Spinal cord (tissue), 10 donors: ENCODE results near the gene MDFIC2. TPM values are rescaled to one million over a fixed set of nuclear protein-coding genes. Genes with fewer than 3 reads are reported as not detected.

ENCODE experiments used
- DNase-seq, 6 donors: peaks; one replicate each; pipeline versions ENCODE4 v3.0.0 to v3.0.0-alpha.2; 2013 to 2015; ENCODE audit warnings: low spot score in 6 of 6, low read depth in 4 of 6
- H3K27ac ChIP-seq: one replicate; pipeline ENCODE4 v1.5.1; 2013; ENCODE audit warnings: low read depth, low read length, control low read depth
- H3K27me3 ChIP-seq: one replicate; pipeline ENCODE4 v1.6.1; 2013; ENCODE audit warnings: low read length; ENCODE audit not compliant: control insufficient read depth, insufficient read depth
- H3K36me3 ChIP-seq: one replicate; pipeline ENCODE4 v1.6.1; 2013; ENCODE audit warnings: low read length; ENCODE audit not compliant: control insufficient read depth, insufficient read depth
- H3K4me1 ChIP-seq: one replicate; pipeline ENCODE4 v1.6.1; 2013; ENCODE audit warnings: low read length; ENCODE audit not compliant: control insufficient read depth, insufficient read depth
- H3K4me3 ChIP-seq: one replicate; pipeline ENCODE4 v1.5.1; 2013; ENCODE audit warnings: low read depth, low read length, control low read depth
- H3K9me3 ChIP-seq: one replicate; pipeline ENCODE4 v1.6.1; 2013; ENCODE audit warnings: low read length; ENCODE audit not compliant: control insufficient read depth, insufficient read depth
- WGBS: methylation state at CpG from one replicate; pipeline ENCODE4 v1.1.5; 2013; ENCODE audit warnings: missing lambda C conversion rate; ENCODE audit not compliant: insufficient coverage; 5-methylcytosine and 5-hydroxymethylcytosine counted together
- polyA plus RNA-seq, 2 donors: library from polyadenylated mRNA; unstranded; fragments of 120-200 nt; gene quantifications; one replicate each; pipeline ENCODE4 v1.2.1, GENCODE V29; 2013; ENCODE audit not compliant: insufficient read length in 2 of 2
- total RNA-seq, 2 donors: library from RNA; depleted of rRNA in 1 of 2; stranded (reverse); fragments of 120-200 nt in 1 of 2; fragments of >200 nt in 1 of 2; gene quantifications; one replicate each; pipeline versions ENCODE4 v1.2.3 to v1.2.4, GENCODE V29; 2013 to 2014
- donor health status: healthy.

MDFIC2 gene
- total and polyA plus RNA-seq, 4 donors = not detected

DNA sequence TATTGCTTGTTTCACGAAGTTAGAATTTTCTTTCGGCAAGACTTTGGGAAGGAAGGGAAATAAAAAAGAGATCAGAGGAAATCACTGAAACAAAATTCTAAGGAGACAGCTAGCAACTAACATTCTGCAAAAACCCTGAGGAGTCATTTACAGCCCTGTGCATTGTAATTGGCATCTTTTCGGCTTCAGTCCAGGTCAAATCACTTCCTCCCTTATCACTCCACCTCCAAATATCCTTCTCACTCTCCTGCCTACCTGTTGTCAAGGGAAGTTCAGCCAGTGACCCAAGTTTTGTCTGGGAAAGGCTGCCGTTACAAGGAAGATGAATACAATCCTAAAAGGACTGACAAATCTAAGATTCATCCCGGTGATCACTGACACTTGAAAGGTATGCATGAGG is 39.6 kb downstream of the MDFIC2 start:
- Histone ChIP-seq H3K4me3 (no peak overlapping the region), H3K9me3 (no peaks in the 10 kb centered on the region), H3K27ac (no peak overlapping the region), H3K36me3 (no peaks in the 10 kb centered on the region), H3K27me3 (no peaks in the 10 kb centered on the region), H3K4me1 (no peaks in the 10 kb centered on the region)
- 89% methylated on average over 1 of the region's 5 CpGs for WGBS
- DNase-seq = no peak

DNA sequence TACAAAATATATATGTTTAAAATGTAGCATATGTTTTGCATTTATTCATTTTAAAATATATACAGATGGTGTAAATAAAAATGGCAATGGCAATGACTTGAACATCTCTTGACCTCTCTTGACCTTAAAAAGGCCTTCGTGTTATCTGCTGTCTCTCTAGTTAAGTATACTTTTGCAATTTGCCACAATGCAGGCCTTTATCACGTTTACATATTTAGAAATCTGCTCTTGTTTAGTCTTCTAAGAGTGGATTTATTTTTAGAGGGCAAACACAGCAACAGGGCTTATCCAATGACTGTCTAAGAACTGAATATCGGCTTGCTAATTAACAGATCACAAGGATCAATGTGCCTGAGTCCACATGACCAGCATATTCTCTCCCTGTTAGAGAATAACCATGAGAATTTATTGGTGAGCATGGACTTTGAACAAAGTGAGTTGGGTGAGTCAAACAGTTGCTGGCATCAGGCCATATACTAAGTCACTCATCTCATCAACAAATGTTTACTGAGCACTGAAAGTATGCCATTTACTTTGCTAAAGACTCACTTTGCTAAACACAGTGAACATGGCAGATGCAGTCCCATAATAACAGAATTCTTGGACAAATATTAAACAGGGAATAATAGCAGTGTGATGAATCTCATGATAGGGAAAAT is 48.2 kb downstream of the MDFIC2 start:
- WGBS = no CpG with 5 or more reads among the region's 3 CpGs
- DNase-seq = no peak
- Histone ChIP-seq H3K27ac (no peak overlapping the region), H3K36me3 (no peaks in the 10 kb centered on the region), H3K27me3 (no peaks in the 10 kb centered on the region), H3K4me1 (no peaks in the 10 kb centered on the region), H3K4me3 (no peak overlapping the region), H3K9me3 (no peaks in the 10 kb centered on the region)

DNA sequence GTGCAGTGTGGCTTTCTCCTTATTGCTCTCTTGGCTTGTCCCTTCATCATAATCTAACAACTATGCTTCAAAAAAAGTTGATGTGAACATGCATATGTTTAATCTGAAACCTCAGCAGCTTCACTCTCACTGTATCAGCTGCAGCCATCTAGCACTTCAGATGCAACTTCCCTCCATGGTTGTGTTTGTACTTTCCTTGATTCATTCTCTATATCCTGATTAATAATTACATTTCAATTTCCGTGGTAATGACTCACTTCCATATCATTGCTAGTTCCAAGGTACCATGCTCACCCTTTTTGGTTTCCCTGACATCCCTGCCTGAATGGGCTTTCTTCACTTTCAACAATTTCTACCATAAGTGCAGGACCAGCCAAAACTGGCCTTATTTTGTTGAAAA is 51.2 kb downstream of the MDFIC2 start:
- Histone ChIP-seq H3K9me3 (no peaks in the 10 kb centered on the region), H3K4me3 (no peak overlapping the region), H3K36me3 (no peaks in the 10 kb centered on the region), H3K27me3 (no peaks in the 10 kb centered on the region), H3K27ac (no peak overlapping the region), H3K4me1 (no peaks in the 10 kb centered on the region)
- 83% methylated on average over 1 of the region's 1 CpG for WGBS
- no peak for DNase-seq

DNA sequence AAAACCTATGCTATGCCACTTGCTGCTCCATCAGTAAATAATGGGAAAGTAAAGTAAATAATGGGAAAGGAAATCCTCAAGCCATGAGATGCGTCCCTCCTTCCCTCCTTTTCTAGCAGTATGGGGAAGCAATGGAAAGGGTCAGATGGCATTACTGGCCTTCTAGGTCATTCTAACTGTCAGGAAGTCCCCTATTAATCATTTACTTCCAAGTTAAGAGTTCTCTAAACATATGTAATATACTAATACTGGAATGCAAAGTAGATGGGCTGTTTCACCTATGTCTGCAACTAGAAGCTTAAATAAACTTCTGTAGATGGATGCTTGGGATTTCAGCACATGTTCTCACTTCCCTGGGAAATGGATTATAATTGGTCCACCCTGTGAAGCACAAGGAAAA is 55.9 kb downstream of the MDFIC2 start:
- H3K4me3 ChIP-seq = no peak overlapping the region
- no peaks in the 10 kb centered on the region for H3K9me3 ChIP-seq
- H3K4me1 ChIP-seq = no peaks in the 10 kb centered on the region
- no peak overlapping the region for H3K27ac ChIP-seq
- no CpG with 5 or more reads among the region's 1 CpG for WGBS
- H3K36me3 ChIP-seq = no peaks in the 10 kb centered on the region
- H3K27me3 ChIP-seq = no peaks in the 10 kb centered on the region
- DNase-seq = no peak

DNA sequence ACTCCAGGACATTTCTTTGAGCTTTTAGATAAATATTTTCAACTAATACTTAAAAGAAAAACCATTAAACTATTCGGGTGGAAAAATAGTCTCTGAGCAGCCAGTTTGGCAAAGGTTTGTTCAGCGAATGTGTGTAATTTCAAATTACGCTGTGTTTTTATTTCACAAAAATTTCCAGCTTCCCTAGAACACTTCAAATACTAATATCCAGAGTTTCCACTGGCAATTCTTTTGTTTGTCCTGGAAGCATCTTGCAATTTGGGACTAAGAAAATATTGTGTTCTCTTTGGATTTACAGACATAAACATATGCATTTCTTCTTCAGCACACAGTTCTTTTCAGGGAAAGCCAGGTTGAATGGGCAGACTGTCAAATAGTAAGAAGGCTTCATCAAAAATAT is 61.9 kb downstream of the MDFIC2 start:
- H3K27me3 ChIP-seq = no peaks in the 10 kb centered on the region
- no CpG with 5 or more reads among the region's 3 CpGs for WGBS
- no peaks in the 10 kb centered on the region for H3K9me3 ChIP-seq
- H3K4me1 ChIP-seq = no peaks in the 10 kb centered on the region
- no peak overlapping the region for H3K4me3 ChIP-seq
- H3K36me3 ChIP-seq = no peaks in the 10 kb centered on the region
- DNase-seq = peak in 1 of 6 donors; percentile 62
- H3K27ac ChIP-seq = no peak overlapping the region

DNA sequence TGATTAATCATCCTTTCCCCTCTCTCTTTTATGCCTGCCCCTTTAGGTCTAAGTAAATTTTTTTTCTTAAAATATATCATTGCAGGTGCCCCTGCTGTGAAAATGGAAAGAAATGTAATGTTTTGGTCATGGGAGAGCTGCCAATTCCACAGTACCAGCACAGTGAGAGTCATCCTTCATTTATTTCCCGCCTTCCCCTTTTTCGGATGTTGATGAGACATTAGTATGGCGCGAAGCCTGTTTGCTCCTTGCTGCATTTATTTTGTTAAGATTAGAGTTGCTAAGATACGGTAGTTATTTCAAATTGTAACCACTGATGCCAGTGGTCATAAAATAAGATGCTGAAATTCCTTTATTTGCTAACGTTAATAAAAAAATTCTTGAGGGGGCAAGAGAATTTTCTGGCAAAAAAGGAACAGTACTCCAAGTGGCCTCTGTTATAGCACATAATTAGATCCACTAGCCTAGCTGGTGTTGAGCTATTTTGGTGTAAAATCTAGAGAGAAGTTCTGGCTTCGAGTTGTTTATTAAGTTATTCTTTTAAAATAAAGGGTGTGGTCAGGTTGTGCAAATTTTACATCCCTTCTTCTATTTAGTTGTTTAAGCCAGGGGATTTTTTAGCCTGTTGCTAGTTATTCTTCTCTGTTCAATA is 62.8 kb downstream of the MDFIC2 start:
- Histone ChIP-seq H3K4me1 (no peaks in the 10 kb centered on the region), H3K27ac (no peak overlapping the region), H3K9me3 (no peaks in the 10 kb centered on the region), H3K27me3 (no peaks in the 10 kb centered on the region), H3K4me3 (no peak overlapping the region), H3K36me3 (no peaks in the 10 kb centered on the region)
- no CpG with 5 or more reads among the region's 7 CpGs for WGBS
- DNase-seq = peak in 2 of 6 donors; percentile 10 to 33

DNA sequence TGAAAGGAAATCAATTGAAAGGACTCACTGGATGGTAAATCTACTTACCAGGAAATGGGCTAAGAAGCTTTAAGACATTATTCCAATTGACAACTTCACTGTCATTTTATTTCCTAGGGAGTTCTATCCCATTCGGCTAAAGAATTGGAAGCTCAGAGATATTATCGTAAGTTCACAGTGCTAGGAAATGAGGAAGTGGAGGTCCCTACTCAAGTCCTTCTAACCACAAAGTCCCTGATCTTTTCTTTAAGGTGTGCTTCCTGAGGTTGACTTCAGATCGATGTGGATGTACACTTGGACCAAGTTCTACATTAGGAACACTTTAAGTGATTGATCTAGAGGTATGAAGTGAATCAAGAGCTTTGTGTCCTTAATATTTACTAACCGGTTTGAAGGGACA is 63.6 kb downstream of the MDFIC2 start:
- no peak for DNase-seq
- Histone ChIP-seq H3K27me3 (no peaks in the 10 kb centered on the region), H3K9me3 (no peaks in the 10 kb centered on the region), H3K36me3 (no peaks in the 10 kb centered on the region), H3K27ac (no peak overlapping the region), H3K4me1 (no peaks in the 10 kb centered on the region), H3K4me3 (no peak overlapping the region)
- WGBS = no CpG with 5 or more reads among the region's 4 CpGs

DNA sequence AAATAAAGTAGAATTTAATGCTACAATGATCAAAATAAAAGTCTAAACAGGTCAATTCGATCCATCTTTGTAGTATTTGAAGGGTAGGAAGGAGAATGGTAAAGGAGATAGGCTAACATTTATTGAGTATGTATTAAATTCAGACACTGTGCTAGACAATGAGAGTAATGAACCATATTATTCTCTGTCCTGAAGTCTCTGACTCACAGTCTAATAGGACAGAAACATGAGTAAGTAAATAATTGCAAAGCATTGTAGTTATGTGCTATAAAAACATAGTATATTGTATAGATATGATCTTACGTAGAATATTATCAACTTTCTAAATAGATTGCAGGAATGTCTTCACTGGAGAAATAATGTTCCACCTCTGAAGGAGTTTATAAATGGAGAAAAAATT is 64.5 kb downstream of the MDFIC2 start:
- DNase-seq = no peak
- no peaks in the 10 kb centered on the region for H3K9me3 ChIP-seq
- WGBS = no CpG with 5 or more reads among the region's 2 CpGs
- no peaks in the 10 kb centered on the region for H3K36me3 ChIP-seq
- no peak overlapping the region for H3K27ac ChIP-seq
- no peak overlapping the region for H3K4me3 ChIP-seq
- no peaks in the 10 kb centered on the region for H3K27me3 ChIP-seq
- H3K4me1 ChIP-seq = no peaks in the 10 kb centered on the region

DNA sequence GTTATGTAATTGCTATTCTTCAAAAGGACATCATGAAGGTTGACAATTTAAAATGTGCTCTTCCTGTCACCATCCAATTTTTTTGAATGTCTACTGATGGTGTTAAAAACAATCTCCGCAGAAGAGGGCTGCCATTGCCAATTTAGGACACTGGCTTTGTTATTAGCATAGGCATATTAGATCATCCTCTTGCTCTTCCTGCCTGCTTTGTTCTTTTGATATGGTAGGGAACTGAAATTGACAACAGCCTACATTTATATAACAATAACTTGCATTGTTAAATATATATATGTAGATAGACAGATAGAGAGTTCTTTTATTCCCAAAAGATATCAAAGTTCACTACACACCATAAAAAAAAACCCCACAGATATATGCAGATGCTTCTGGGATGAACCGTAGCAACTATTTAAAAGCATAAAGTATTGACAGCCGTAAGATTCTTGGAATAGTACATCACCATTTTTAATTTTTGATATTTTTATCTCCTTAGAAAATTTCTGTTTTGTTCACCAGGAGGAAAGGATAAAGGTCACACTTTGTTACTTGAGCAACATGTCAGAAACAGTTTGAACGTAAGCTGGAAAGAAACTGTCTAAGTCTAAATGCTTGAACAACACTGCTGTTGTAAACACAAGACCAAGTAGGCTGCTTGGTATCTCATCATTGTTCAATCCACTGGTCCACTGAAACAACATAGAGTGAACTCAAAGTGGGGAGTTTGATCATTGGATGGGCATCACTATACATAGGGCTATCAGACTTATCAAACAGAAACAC is 66.5 kb downstream of the MDFIC2 start:
- no peaks in the 10 kb centered on the region for H3K36me3 ChIP-seq
- no peaks in the 10 kb centered on the region for H3K9me3 ChIP-seq
- DNase-seq = no peak
- no peak overlapping the region for H3K27ac ChIP-seq
- 83% methylated on average over 1 of the region's 4 CpGs for WGBS
- no peak overlapping the region for H3K4me3 ChIP-seq
- H3K27me3 ChIP-seq = no peaks in the 10 kb centered on the region
- H3K4me1 ChIP-seq = no peaks in the 10 kb centered on the region
